Measurements from ENCODE around the gene TBC1D3B.
"Not testable (repeated sequence)": the region's sequence is repeated elsewhere in the genome, so short reads cannot be mapped to it uniquely, and the experiment has no call there.

- not testable (repeated sequence) for TF ChIP-seq CDX4, RELA (CRISPR knock-in tag; IDR thresholded peaks at IDR 0.05; ENCODE audit: borderline replicate concordance)
Observed at GRCh38 chr17:36181446-36182175, 5.2 kb upstream of the TBC1D3B start.

All from WTC11 (cell line).